Middle frontal gyrus (tissue), 1 donor: ENCODE measurements around the gene CELSR1.
"Not testable (repeated sequence)": the region's sequence is repeated elsewhere in the genome, so short reads cannot be mapped to it uniquely, and the experiment has no call there.

Experiments
- DNase-seq: peaks from one replicate; pipeline ENCODE4 v3.0.0-alpha.2; 2015; ENCODE audit warnings: low spot score; ENCODE audit errors: extremely low spot score

Gene CELSR1

GRCh38 chr22:46401370-46401769, 136.1 kb downstream of the CELSR1 start:
- DNase-seq = no peak

- no peak for DNase-seq
These were observed 138.0 kb downstream of the CELSR1 start for GRCh38 chr22:46399251-46400024.

GRCh38 chr22:46397951-46398350, 139.5 kb downstream of the CELSR1 start:
- DNase-seq = no peak

- no peak for DNase-seq
These were observed 139.9 kb downstream of the CELSR1 start for GRCh38 chr22:46397514-46397913.

GRCh38 chr22:46397049-46397448, 140.4 kb downstream of the CELSR1 start:
- DNase-seq = not testable (repeated sequence)

- DNase-seq = no peak
These were observed 142.3 kb downstream of the CELSR1 start for GRCh38 chr22:46395145-46395544.

- DNase-seq = no peak
These were observed 142.8 kb downstream of the CELSR1 start for GRCh38 chr22:46394622-46395021.

GRCh38 chr22:46393873-46394272, 143.5 kb downstream of the CELSR1 start:
- DNase-seq = no peak

GRCh38 chr22:46392137-46392844, 145.1 kb downstream of the CELSR1 start:
- no peak for DNase-seq

- DNase-seq = no peak
These were observed 145.8 kb downstream of the CELSR1 start for GRCh38 chr22:46391486-46392136.

- no peak for DNase-seq
These were observed 146.6 kb downstream of the CELSR1 start for GRCh38 chr22:46390652-46391301.

- DNase-seq = no peak
These were observed 147.2 kb downstream of the CELSR1 start for GRCh38 chr22:46390105-46390651.

- no peak for DNase-seq
These were observed 148.3 kb downstream of the CELSR1 start for GRCh38 chr22:46389081-46389480.

- DNase-seq = no peak
These were observed 148.8 kb downstream of the CELSR1 start for GRCh38 chr22:46388647-46389046.

GRCh38 chr22:46387748-46388147, 149.7 kb downstream of the CELSR1 start:
- no peak for DNase-seq

- no peak for DNase-seq
These were observed 151.1 kb downstream of the CELSR1 start for GRCh38 chr22:46386312-46386711.

GRCh38 chr22:46382524-46382923, 154.9 kb downstream of the CELSR1 start:
- no peak for DNase-seq

GRCh38 chr22:46381731-46382130, 155.7 kb downstream of the CELSR1 start:
- no peak for DNase-seq

- DNase-seq = no peak
These were observed 156.3 kb downstream of the CELSR1 start for GRCh38 chr22:46381142-46381541.

- DNase-seq = no peak
These were observed 156.8 kb downstream of the CELSR1 start for GRCh38 chr22:46380581-46380980.

GRCh38 chr22:46380069-46380468, 157.4 kb downstream of the CELSR1 start:
- no peak for DNase-seq
